OCI-LY1 (cell line): ENCODE results near the gene TAGLN.
"Not testable (repeated sequence)": the region's sequence is repeated elsewhere in the genome, so short reads cannot be mapped to it uniquely, and the experiment has no call there.

Experiments used
- H2AFZ ChIP-seq: fragments of 200-600 bp; sonication (generic), shearing (Covaris generic); 2 replicates; pipeline ENCODE4 v1.6.0; 2014; ENCODE audit warnings: antibody characterized with exemption, mild to moderate bottlenecking, low read length
- H3F3A ChIP-seq: fragments of 200-600 bp; sonication (generic), shearing (Covaris generic); 2 replicates; pipeline ENCODE4 v1.6.0; 2014; ENCODE audit warnings: mild to moderate bottlenecking, antibody characterized with exemption, low read length, moderate library complexity; ENCODE audit not compliant: insufficient read depth
- H3K27ac ChIP-seq: fragments of 200-600 bp; sonication (generic); 2 replicates; pipeline ENCODE4 v1.5.1; 2014; ENCODE audit warnings: low read length, mixed run types, mild to moderate bottlenecking, low read depth; ENCODE audit not compliant: poor library complexity, severe bottlenecking
- H3K27me3 ChIP-seq: fragments of 200-600 bp; sonication (generic); 2 replicates; pipeline ENCODE4 v1.6.0; 2014; ENCODE audit warnings: antibody characterized with exemption, mild to moderate bottlenecking, low read length, moderate library complexity; ENCODE audit not compliant: insufficient read depth
- H3K36me3 ChIP-seq: fragments of 200-600 bp; sonication (generic); 2 replicates; pipeline ENCODE4 v1.6.1; 2014; ENCODE audit warnings: mild to moderate bottlenecking, antibody characterized with exemption, low read length, moderate library complexity, mixed read lengths; ENCODE audit not compliant: insufficient read depth
- H3K4me1 ChIP-seq: fragments of 200-600 bp; sonication (generic); 2 replicates; pipeline ENCODE4 v1.5.1; 2014; ENCODE audit warnings: mild to moderate bottlenecking, low read length, moderate library complexity; ENCODE audit not compliant: insufficient read depth, severe bottlenecking
- H3K4me2 ChIP-seq: fragments of 200-600 bp; sonication (generic), shearing (Covaris generic); 2 replicates; pipeline ENCODE4 v1.6.1; 2014; ENCODE audit warnings: low read length
- H3K4me3 ChIP-seq: fragments of 200-600 bp; sonication (generic); 2 replicates; pipeline ENCODE4 v1.5.1; 2014; ENCODE audit warnings: low read length, low read depth, mild to moderate bottlenecking, mixed read lengths; ENCODE audit not compliant: poor library complexity, severe bottlenecking
- H3K79me2 ChIP-seq: fragments of 200-600 bp; shearing (Covaris generic); 2 replicates; pipeline ENCODE4 v1.6.1; 2016; ENCODE audit warnings: mixed run types, low read length, mixed read lengths; ENCODE audit not compliant: insufficient read depth
- H3K9ac ChIP-seq: fragments of 200-600 bp; sonication (generic), shearing (Covaris generic); 2 replicates; pipeline ENCODE4 v1.6.1; 2014; ENCODE audit warnings: mild to moderate bottlenecking, low read length, mixed read lengths
- H3K9me2 ChIP-seq: fragments of 200-600 bp; sonication (generic), shearing (Covaris generic); 2 replicates; pipeline ENCODE4 v1.6.1; 2014; ENCODE audit warnings: low read depth, mild to moderate bottlenecking, low read length, mixed read lengths
- H3K9me3 ChIP-seq: fragments of 200-600 bp; shearing (Covaris generic); 2 replicates; pipeline ENCODE4 v1.6.1; 2014; ENCODE audit warnings: low read length, mixed read lengths
- H4K20me1 ChIP-seq: fragments of 200-600 bp; sonication (generic), shearing (Covaris generic); 2 replicates; pipeline ENCODE4 v1.6.0; 2016; ENCODE audit warnings: mild to moderate bottlenecking, low read length; ENCODE audit not compliant: insufficient read depth
- CTCF ChIP-seq: fragments of 200-600 bp; sonication (generic), shearing (Covaris generic); IDR thresholded peaks from 2 replicates; pipeline ENCODE4 v1.5.1; 2017; ENCODE audit warnings: mild to moderate bottlenecking, antibody characterized with exemption, low read length, moderate library complexity, mixed read lengths
- EZH2 ChIP-seq: fragments of 200-600 bp; sonication (generic), shearing (Covaris generic); IDR thresholded peaks from 2 replicates; pipeline ENCODE4 v1.8.0; 2017; ENCODE audit warnings: borderline replicate concordance, mixed run types, mild to moderate bottlenecking, antibody characterized with exemption, low read length, moderate library complexity, mixed read lengths

Gene TAGLN

GRCh38 chr11:117207481-117207880 is 8.3 kb downstream of the TAGLN start:
- H4K20me1 ChIP-seq, H3K27me3 ChIP-seq, H3K9me2 ChIP-seq, H3K9ac ChIP-seq, H3K9me3 ChIP-seq, H3K4me2 ChIP-seq, H3K4me1 ChIP-seq, H3K4me3 ChIP-seq, H3K36me3 ChIP-seq, H3F3A ChIP-seq, H2AFZ ChIP-seq, H3K79me2 ChIP-seq, H3K27ac ChIP-seq: not testable (repeated sequence)

GRCh38 chr11:117208710-117209109 is 9.5 kb downstream of the TAGLN start:
- not testable (repeated sequence) for H3K9ac ChIP-seq, H3K27ac ChIP-seq, H3F3A ChIP-seq, H3K4me3 ChIP-seq, H4K20me1 ChIP-seq, H3K4me1 ChIP-seq, H3K9me2 ChIP-seq, H3K27me3 ChIP-seq, H3K4me2 ChIP-seq, H2AFZ ChIP-seq, H3K9me3 ChIP-seq, H3K79me2 ChIP-seq
- peaks cover 13% of the 10 kb centered on the region; the same call in 1 of the 2 replicates for H3K36me3 ChIP-seq

- H3K4me2 ChIP-seq, H3K9me3 ChIP-seq, H3K27me3 ChIP-seq, H4K20me1 ChIP-seq, H3F3A ChIP-seq, H3K79me2 ChIP-seq, H3K4me1 ChIP-seq, H3K4me3 ChIP-seq, H3K9me2 ChIP-seq, H3K9ac ChIP-seq, H3K27ac ChIP-seq, H2AFZ ChIP-seq: not testable (repeated sequence)
- peaks cover 18% of the 10 kb centered on the region; the same call in 1 of the 2 replicates for H3K36me3 ChIP-seq
Measured at GRCh38 chr11:117209351-117210125, 10.4 kb downstream of the TAGLN start.

GRCh38 chr11:117210620-117211019 is 11.4 kb downstream of the TAGLN start:
- TF ChIP-seq EZH2, result no peak
- no peak for TF ChIP-seq CTCF
- no peak overlapping the region for H3K9ac ChIP-seq
- H3K4me1 ChIP-seq, result no peaks in the 10 kb centered on the region
- H3K4me2 ChIP-seq, result no peak overlapping the region
- H3K4me3 ChIP-seq, result no peak overlapping the region
- no peaks in the 10 kb centered on the region for H3K9me3 ChIP-seq
- H3K36me3 ChIP-seq, result peaks cover 22% of the 10 kb centered on the region; the same call in 1 of the 2 replicates
- no peaks in the 10 kb centered on the region for H4K20me1 ChIP-seq
- H3K9me2 ChIP-seq, result no peaks in the 10 kb centered on the region
- no peaks in the 10 kb centered on the region for H3K27me3 ChIP-seq
- H3F3A ChIP-seq, result no peaks in the 10 kb centered on the region
- H3K27ac ChIP-seq, result no peak overlapping the region
- H3K79me2 ChIP-seq, result no peaks in the 10 kb centered on the region
- no peak overlapping the region for H2AFZ ChIP-seq
